HepG2 (cell line): Measurements from ENCODE around the gene KIF25. TPM values are rescaled to one million over a fixed set of nuclear protein-coding genes. Genes with fewer than 3 reads are reported as not detected.

Source experiments
- ATAC-seq: fragments of 200-7000 bp; cut with Tn5 transposase; 3 replicates; pipeline ENCODE4 v1.9.1; 2020; ENCODE audit warnings: mild to moderate bottlenecking, moderate library complexity
- BruUV-seq: library from RNA; stranded (reverse); fragments of 400-500 nt; replicated peaks from 2 replicates; lab custom pipeline; 2021; lab: Mats Ljungman, UMichigan
- CTCF ChIA-PET: fragments of 300-600 bp; formaldehyde crosslinking; extraction: SDS; loops from one replicate; lab custom pipeline; 2021; ENCODE audit warnings: low total read pairs, inconsistent platforms, low intra/inter-chr PET ratio; lab: Yijun Ruan, JAX
- POLR2A ChIA-PET: fragments of 350-600 bp; sonication (Branson Sonifier 250); formaldehyde crosslinking; loops from one replicate; lab custom pipeline; 2020; ENCODE audit warnings: antibody characterized with exemption, inconsistent platforms; lab: Yijun Ruan, JAX
- DNase-seq: peaks from one replicate; pipeline ENCODE4 v3.0.0-alpha.2; 2015; ENCODE audit warnings: low spot score
- FAIRE-seq: peaks from 3 replicates; lab custom pipeline; 2011; peaks lifted over from hg19 to GRCh38; lab: Jason Lieb, UNC
- H2AFZ ChIP-seq: one replicate; pipeline ENCODE4 v1.6.1; 2011; ENCODE audit warnings: low read length, inconsistent platforms
- H3K27ac ChIP-seq: fragments of 300-600 bp; 3 replicates; pipeline ENCODE4 v1.8.0; 2011; ENCODE audit warnings: mixed run types, mild to moderate bottlenecking, mixed read lengths, low read length, inconsistent platforms; ENCODE audit not compliant: insufficient read depth; ENCODE audit errors: extremely low read length
- H3K27me3 ChIP-seq, 2 experiments: fragments of 200-600 bp in 1 of 2; 2 replicates in 1 of 2; 3 replicates in 1 of 2; pipeline versions ENCODE4 v1.6.0 to v1.8.0; 2011; ENCODE audit warnings: low read length in 2 of 2, mild to moderate bottlenecking in 2 of 2, moderate library complexity in 2 of 2, inconsistent platforms in 1 of 2; ENCODE audit not compliant: insufficient read depth in 2 of 2, control insufficient read depth in 1 of 2
- H3K36me3 ChIP-seq, 2 experiments: fragments of 200-600 bp in 1 of 2; replicated peaks in 1 of 2; 2 replicates in 1 of 2; 3 replicates in 1 of 2; pipeline versions ENCODE4 v1.5.1 to v1.8.0; 2011; ENCODE audit warnings: low read length in 2 of 2, inconsistent platforms in 1 of 2; ENCODE audit not compliant: insufficient read depth in 2 of 2, control insufficient read depth in 1 of 2
- H3K4me1 ChIP-seq: 2 replicates; pipeline ENCODE4 v1.5.1; 2012; ENCODE audit warnings: low read length, inconsistent platforms; ENCODE audit not compliant: insufficient read depth
- H3K4me2 ChIP-seq: 2 replicates; pipeline ENCODE4 v1.6.0; 2011; ENCODE audit warnings: low read depth, low read length, inconsistent platforms
- H3K4me3 ChIP-seq, 3 experiments: fragments of 200-600 bp in 1 of 3; sonication (generic), shearing (Covaris generic) in 1 of 3; replicated peaks in 1 of 3; 2 replicates each; pipeline ENCODE4 v1.5.1; 2011 to 2016; ENCODE audit warnings: low read length in 3 of 3, inconsistent platforms in 2 of 3, low read depth in 2 of 3, mild to moderate bottlenecking in 2 of 3, control low read depth in 1 of 3, mixed read lengths in 1 of 3; ENCODE audit not compliant: insufficient read depth in 1 of 3
- H3K79me2 ChIP-seq: one replicate; pipeline ENCODE4 v1.6.1; 2011; ENCODE audit warnings: low read length, inconsistent platforms; ENCODE audit not compliant: insufficient read depth
- H3K9ac ChIP-seq: 2 replicates; pipeline ENCODE4 v1.6.0; 2011; ENCODE audit warnings: mild to moderate bottlenecking, low read depth, low read length, inconsistent platforms; ENCODE audit not compliant: insufficient read depth
- H3K9me3 ChIP-seq: 2 replicates; pipeline ENCODE4 v1.5.1; 2012; ENCODE audit warnings: mild to moderate bottlenecking, low read length
- H4K20me1 ChIP-seq: 2 replicates; pipeline ENCODE4 v1.6.0; 2011; ENCODE audit warnings: inconsistent platforms, mild to moderate bottlenecking, low read length, moderate library complexity; ENCODE audit not compliant: insufficient read depth
- EZH2 ChIP-seq: conservative IDR thresholded peaks from 2 replicates; pipeline ENCODE4 v1.6.1; 2012; ENCODE audit warnings: mild to moderate bottlenecking, low read depth, low read length, moderate library complexity
- MAFF ChIP-seq: IDR thresholded peaks from 2 replicates; pipeline ENCODE4 v1.6.1; 2011; ENCODE audit warnings: low read depth, low read length, improper control_type of control experiment
- MAFK ChIP-seq, 2 experiments: IDR thresholded peaks in 1 of 2; conservative IDR thresholded peaks in 1 of 2; 2 replicates each; pipeline ENCODE4 v1.6.1; 2011; ENCODE audit warnings: improper control_type of control experiment in 2 of 2, low read length in 2 of 2
- MTF2 ChIP-seq: sonication (generic); formaldehyde crosslinking; IDR thresholded peaks from 2 replicates; pipeline ENCODE4 v1.5.0; 2020; ENCODE audit warnings: missing genetic modification reagents, borderline replicate concordance
- STAG1 ChIP-seq: sonication (generic); formaldehyde crosslinking; IDR thresholded peaks from 2 replicates; pipeline ENCODE4 v1.4.0; 2020; ENCODE audit warnings: missing genetic modification reagents
- STAT5B ChIP-seq: sonication (generic); formaldehyde crosslinking; IDR thresholded peaks from 2 replicates; pipeline ENCODE4 v1.4.0; 2020; ENCODE audit warnings: missing genetic modification reagents
- ZNF558 ChIP-seq: sonication (generic); formaldehyde crosslinking; IDR thresholded peaks from 2 replicates; pipeline ENCODE4 v1.9.0; 2022; ENCODE audit warnings: mild to moderate bottlenecking, missing genetic modification reagents, borderline replicate concordance
- WGBS: methylation state at CpG from one replicate; pipeline ENCODE4 v1.1.6; 2017; ENCODE audit warnings: low lambda C conversion rate; 5-methylcytosine and 5-hydroxymethylcytosine counted together
- in situ Hi-C: cut with HindIII; loops from 2 replicates; pipeline ENCODE4 v1.10.0; 2017; ENCODE audit warnings: low pct_unique_long_range_greater_than_20kb; ENCODE audit not compliant: extremely low pct_ligation_motif_present
- intact Hi-C: fragments of 100-400 bp; cut with micrococcal nuclease; formaldehyde crosslinking; loops from one replicate; pipeline ENCODE4 v1.10.0; 2022; ENCODE audit not compliant: unreplicated experiment
- polyA plus RNA-seq, 8 experiments: library from polyadenylated mRNA; depleted of rRNA in 3 of 8; stranded (reverse) in 7 of 8; unstranded in 1 of 8; fragments of >200 nt; fragmentation: Illumina TruSeq in 4 of 8; extraction: Trizol in 4 of 8; gene quantifications; 2 replicates each; pipeline versions ENCODE4 v1.2.1 to v1.2.3, GENCODE V29; 2011 to 2016; ENCODE audit warnings: low read depth in 4 of 8, missing spikeins in 1 of 8, mixed read lengths in 1 of 8; ENCODE audit not compliant: insufficient read depth in 1 of 8
- total RNA-seq, 5 experiments: library from RNA; depleted of rRNA; stranded (reverse); fragments of >200 nt; fragmentation: Illumina TruSeq; extraction: Trizol; gene quantifications; 2 replicates each; pipeline ENCODE4 v1.2.3, GENCODE V29; 2016; ENCODE audit warnings: low read depth in 1 of 5
- TF ChIP-seq, protein P1 (sequence below): sonication (generic); formaldehyde crosslinking; IDR thresholded peaks from 2 replicates; pipeline ENCODE4 v1.4.0; 2020; ENCODE audit warnings: missing genetic modification reagents, borderline replicate concordance
- TF ChIP-seq, protein P2 (sequence below): sonication (generic); formaldehyde crosslinking; IDR thresholded peaks from 2 replicates; pipeline ENCODE4 v1.5.0; 2020; ENCODE audit warnings: mild to moderate bottlenecking, missing genetic modification reagents, moderate library complexity

The KIF25 gene
- total and polyA plus RNA-seq, 2 of the 13 experiments (the other 11 are each of a cell fraction or from before 2014, with no cell fraction given), result not detected

DNA sequence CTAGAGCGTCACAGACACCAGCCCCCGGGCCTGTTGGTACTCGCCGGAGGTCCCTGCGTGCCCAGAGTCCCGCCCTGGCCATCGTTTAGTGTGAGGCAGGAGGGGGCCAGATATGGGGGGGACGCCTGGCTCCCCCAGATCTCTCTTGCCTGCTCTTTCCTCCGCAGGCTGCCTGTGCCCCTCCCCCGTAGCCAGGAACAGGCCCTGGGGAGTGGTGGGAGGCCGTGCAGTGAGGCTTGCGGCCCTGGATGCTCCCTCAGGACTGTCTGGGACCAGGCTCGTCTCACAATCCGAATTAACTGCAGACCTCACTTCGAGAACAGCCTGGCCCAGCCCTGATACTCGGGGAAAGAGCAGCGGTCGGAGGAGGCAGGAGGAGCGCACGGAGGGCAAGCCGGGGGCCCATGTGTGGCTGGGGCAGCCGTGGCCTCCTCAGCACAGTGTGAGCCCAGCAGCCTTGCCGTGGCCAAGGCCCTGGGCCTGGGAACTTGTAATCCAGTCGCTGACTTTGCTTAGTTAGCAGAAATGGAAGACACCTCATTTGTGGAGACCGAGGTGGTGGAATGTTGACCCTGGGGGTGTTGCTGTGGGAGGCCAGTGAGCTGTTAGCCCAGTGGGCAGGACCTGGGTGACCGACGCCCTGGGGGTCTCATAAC lies 52.9 kb downstream of the KIF25 start:
- DNase-seq (no peak), FAIRE-seq (no peak), ATAC-seq (peak; percentile 7; the same call in 2 of the 3 replicates)
- BruUV-seq, result no TSS peak
- no peak for TF ChIP-seq STAT5B
- TF ChIP-seq MTF2, result 0 out of 2 replicates have a peak, but pooled peaks have one; percentile 11
- TF ChIP-seq ZNF558 (CRISPR knock-in tag), result no peak
- TF ChIP-seq MAFF, result peak; percentile 50; the same call in 1 of the 2 replicates
- no peak for TF ChIP-seq EZH2
- TF ChIP-seq MAFK (conservative IDR thresholded peaks at IDR 0.05 in 1 of 2, IDR thresholded peaks at IDR 0.05 in 1 of 2; ENCODE audit: low read length in 2 of 2), result peak; percentile 73 to 81
- intact Hi-C loops (no loop called here), in situ Hi-C loops (loop anchor here (10.0 kb wide), 1 partner anchor 84 kb away; no protein-coding TSS in a partner anchor)
- 46% methylated on average over 26 of the region's 27 CpGs for WGBS
- Histone ChIP-seq H3K27me3 (peaks cover 16 to 75% of the 10 kb centered on the region in 2 experiments), H3K79me2 (no peaks in the 10 kb centered on the region), H3K9me3 (no peaks in the 10 kb centered on the region), H3K9ac (no peak overlapping the region), H3K27ac (no peak overlapping the region), H3K36me3 (no peaks in the 10 kb centered on the region), H4K20me1 (no peaks in the 10 kb centered on the region), H2AFZ (no peak overlapping the region), H3K4me2 (no peak overlapping the region), H3K4me3 (no peak overlapping the region), H3K4me1 (0 out of 2 replicates have a peak, but pooled peaks cover 4% of the 10 kb centered on the region)
- CTCF ChIA-PET, result no interaction called here
- POLR2A ChIA-PET, result no interaction called here

DNA sequence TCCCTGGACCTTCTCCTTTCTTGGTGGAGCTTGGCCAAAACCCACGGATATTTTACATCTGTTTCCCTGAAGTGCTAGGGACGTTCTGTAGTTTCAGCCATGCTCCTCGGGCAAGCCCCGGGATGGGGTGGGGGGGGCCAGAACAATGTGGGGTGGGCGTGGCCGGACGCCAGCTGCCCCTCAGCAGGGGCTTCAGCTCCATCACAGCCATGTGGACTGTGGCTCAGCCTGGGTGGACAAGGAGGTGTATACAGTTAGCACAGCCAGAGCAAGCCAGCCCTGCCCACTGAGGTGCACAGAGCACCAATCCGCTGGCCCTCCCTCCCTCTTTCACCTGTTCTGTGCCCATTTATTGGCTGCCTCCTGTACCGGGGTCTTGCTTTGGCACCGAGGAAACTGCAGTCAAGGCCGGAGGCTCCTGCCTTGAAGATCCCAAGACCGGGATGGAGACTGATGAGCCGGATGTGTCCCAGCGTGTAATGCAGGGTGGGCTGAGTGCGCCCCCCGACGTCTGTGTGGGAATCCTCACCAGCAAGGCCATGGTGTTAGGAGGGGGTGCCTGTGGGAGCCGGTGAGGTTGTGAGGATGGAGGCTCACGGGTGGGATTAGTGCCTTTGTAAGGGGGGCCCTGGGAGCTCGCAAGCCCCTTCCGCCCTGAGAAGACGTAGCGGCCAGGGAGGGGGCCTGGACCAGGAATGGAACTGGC lies 53.6 kb downstream of the KIF25 start:
- H2AFZ ChIP-seq, result no peak overlapping the region
- H3K36me3 ChIP-seq, result no peaks in the 10 kb centered on the region
- H4K20me1 ChIP-seq, result no peaks in the 10 kb centered on the region
- BruUV-seq, result no TSS peak
- peaks cover 19 to 75% of the 10 kb centered on the region in 2 experiments for H3K27me3 ChIP-seq
- no peak for DNase-seq
- intact Hi-C loops (no loop called here), in situ Hi-C loops (loop anchor here (10.0 kb wide), 1 partner anchor 84 kb away; no protein-coding TSS in a partner anchor)
- H3K27ac ChIP-seq, result no peak overlapping the region
- ChIA-PET CTCF (no interaction called here), POLR2A (no interaction called here)
- no peak overlapping the region for H3K4me3 ChIP-seq
- no peak for FAIRE-seq
- no peaks in the 10 kb centered on the region for H3K4me1 ChIP-seq
- H3K9me3 ChIP-seq, result no peaks in the 10 kb centered on the region
- no peak overlapping the region for H3K9ac ChIP-seq
- ATAC-seq, result peak; percentile 16; the same call in 2 of the 3 replicates
- no peaks in the 10 kb centered on the region for H3K79me2 ChIP-seq
- 36% methylated on average over 22 of the region's 23 CpGs for WGBS
- H3K4me2 ChIP-seq, result no peak overlapping the region
- TF ChIP-seq, protein P1, sequence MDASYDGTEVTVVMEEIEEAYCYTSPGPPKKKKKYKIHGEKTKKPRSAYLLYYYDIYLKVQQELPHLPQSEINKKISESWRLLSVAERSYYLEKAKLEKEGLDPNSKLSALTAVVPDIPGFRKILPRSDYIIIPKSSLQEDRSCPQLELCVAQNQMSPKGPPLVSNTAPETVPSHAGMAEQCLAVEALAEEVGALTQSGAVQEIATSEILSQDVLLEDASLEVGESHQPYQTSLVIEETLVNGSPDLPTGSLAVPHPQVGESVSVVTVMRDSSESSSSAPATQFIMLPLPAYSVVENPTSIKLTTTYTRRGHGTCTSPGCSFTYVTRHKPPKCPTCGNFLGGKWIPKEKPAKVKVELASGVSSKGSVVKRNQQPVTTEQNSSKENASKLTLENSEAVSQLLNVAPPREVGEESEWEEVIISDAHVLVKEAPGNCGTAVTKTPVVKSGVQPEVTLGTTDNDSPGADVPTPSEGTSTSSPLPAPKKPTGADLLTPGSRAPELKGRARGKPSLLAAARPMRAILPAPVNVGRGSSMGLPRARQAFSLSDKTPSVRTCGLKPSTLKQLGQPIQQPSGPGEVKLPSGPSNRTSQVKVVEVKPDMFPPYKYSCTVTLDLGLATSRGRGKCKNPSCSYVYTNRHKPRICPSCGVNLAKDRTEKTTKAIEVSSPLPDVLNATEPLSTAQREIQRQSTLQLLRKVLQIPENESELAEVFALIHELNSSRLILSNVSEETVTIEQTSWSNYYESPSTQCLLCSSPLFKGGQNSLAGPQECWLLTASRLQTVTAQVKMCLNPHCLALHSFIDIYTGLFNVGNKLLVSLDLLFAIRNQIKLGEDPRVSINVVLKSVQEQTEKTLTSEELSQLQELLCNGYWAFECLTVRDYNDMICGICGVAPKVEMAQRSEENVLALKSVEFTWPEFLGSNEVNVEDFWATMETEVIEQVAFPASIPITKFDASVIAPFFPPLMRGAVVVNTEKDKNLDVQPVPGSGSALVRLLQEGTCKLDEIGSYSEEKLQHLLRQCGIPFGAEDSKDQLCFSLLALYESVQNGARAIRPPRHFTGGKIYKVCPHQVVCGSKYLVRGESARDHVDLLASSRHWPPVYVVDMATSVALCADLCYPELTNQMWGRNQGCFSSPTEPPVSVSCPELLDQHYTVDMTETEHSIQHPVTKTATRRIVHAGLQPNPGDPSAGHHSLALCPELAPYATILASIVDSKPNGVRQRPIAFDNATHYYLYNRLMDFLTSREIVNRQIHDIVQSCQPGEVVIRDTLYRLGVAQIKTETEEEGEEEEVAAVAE (CRISPR knock-in tag), result no peak
- peak; percentile 68 for TF ChIP-seq STAG1 (CRISPR knock-in tag)
- TF ChIP-seq, protein P2, sequence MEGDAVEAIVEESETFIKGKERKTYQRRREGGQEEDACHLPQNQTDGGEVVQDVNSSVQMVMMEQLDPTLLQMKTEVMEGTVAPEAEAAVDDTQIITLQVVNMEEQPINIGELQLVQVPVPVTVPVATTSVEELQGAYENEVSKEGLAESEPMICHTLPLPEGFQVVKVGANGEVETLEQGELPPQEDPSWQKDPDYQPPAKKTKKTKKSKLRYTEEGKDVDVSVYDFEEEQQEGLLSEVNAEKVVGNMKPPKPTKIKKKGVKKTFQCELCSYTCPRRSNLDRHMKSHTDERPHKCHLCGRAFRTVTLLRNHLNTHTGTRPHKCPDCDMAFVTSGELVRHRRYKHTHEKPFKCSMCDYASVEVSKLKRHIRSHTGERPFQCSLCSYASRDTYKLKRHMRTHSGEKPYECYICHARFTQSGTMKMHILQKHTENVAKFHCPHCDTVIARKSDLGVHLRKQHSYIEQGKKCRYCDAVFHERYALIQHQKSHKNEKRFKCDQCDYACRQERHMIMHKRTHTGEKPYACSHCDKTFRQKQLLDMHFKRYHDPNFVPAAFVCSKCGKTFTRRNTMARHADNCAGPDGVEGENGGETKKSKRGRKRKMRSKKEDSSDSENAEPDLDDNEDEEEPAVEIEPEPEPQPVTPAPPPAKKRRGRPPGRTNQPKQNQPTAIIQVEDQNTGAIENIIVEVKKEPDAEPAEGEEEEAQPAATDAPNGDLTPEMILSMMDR, result peak; percentile 74
